HEK293 (cell line): Measurements from ENCODE around the gene EPB41L2.

ENCODE experiments used
- CTCF ChIA-PET: fragments of 350-600 bp; formaldehyde crosslinking; extraction: SDS; loops from one replicate; lab custom pipeline; 2021; ENCODE audit warnings: antibody characterized with exemption; lab: Yijun Ruan, JAX
- POLR2A ChIA-PET: fragments of 300-600 bp; formaldehyde crosslinking; extraction: SDS; loops from one replicate; lab custom pipeline; 2020; ENCODE audit warnings: antibody characterized with exemption, inconsistent platforms; lab: Yijun Ruan, JAX
- H3K27ac ChIP-seq: fragments of 200-500 bp; sonication (Bioruptor generic); 2 replicates; pipeline ENCODE4 v1.5.1; 2014; ENCODE audit warnings: low read depth, low read length, control low read depth, inconsistent platforms; ENCODE audit errors: extremely low read depth
- H3K36me3 ChIP-seq, 2 experiments: fragments of 200-500 bp in 1 of 2; sonication (Bioruptor generic) in 1 of 2; 1 replicate in 1 of 2; 2 replicates in 1 of 2; pipeline ENCODE4 v1.5.1; 2014 to 2017; ENCODE audit warnings: inconsistent platforms in 2 of 2, low read length in 2 of 2; ENCODE audit not compliant: control insufficient read depth in 2 of 2, insufficient read depth in 1 of 2
- H3K4me1 ChIP-seq: fragments of 200-500 bp; sonication (Bioruptor generic); 2 replicates; pipeline ENCODE4 v1.5.1; 2014; ENCODE audit warnings: mild to moderate bottlenecking, low read length, inconsistent platforms; ENCODE audit not compliant: control insufficient read depth, insufficient read depth
- H3K4me3 ChIP-seq: 2 replicates; pipeline ENCODE4 v1.5.1; 2011; ENCODE audit warnings: low read depth, mild to moderate bottlenecking, control low read depth, low read length, moderate library complexity
- H3K9me3 ChIP-seq: fragments of 200-500 bp; sonication (Bioruptor generic); 2 replicates; pipeline ENCODE4 v1.5.1; 2014; ENCODE audit warnings: low read depth, low read length, inconsistent platforms; ENCODE audit not compliant: control insufficient read depth, insufficient read depth
- ATF2 ChIP-seq: fragments of 450-650 bp; formaldehyde crosslinking; IDR thresholded peaks from 2 replicates; pipeline ENCODE4 v1.5.1; 2016; ENCODE audit warnings: missing biosample characterization, missing genetic modification characterization, low read depth
- FEZF1 ChIP-seq: fragments of 450-650 bp; formaldehyde crosslinking; IDR thresholded peaks from 2 replicates; pipeline ENCODE4 v1.5.1; 2016; ENCODE audit warnings: missing biosample characterization, missing genetic modification characterization
- GFI1B ChIP-seq: fragments of 450-650 bp; formaldehyde crosslinking; IDR thresholded peaks from 2 replicates; pipeline ENCODE4 v1.5.1; 2016; ENCODE audit warnings: missing biosample characterization, missing genetic modification characterization
- KLF7 ChIP-seq: fragments of 450-650 bp; formaldehyde crosslinking; IDR thresholded peaks from 2 replicates; pipeline ENCODE4 v1.5.1; 2016; ENCODE audit warnings: missing biosample characterization, missing genetic modification characterization, borderline replicate concordance
- SETDB1 ChIP-seq: IDR thresholded peaks from one replicate; pipeline ENCODE4 v1.6.1; 2017; ENCODE audit warnings: mild to moderate bottlenecking, low read length, moderate library complexity, mixed read lengths; ENCODE audit not compliant: insufficient read length
- YY2 ChIP-seq: fragments of 450-650 bp; formaldehyde crosslinking; IDR thresholded peaks from 2 replicates; pipeline ENCODE4 v1.5.1; 2016; ENCODE audit warnings: missing biosample characterization, missing genetic modification characterization
- ZBTB20 ChIP-seq: fragments of 450-650 bp; formaldehyde crosslinking; IDR thresholded peaks from 2 replicates; pipeline ENCODE4 v1.5.1; 2016; ENCODE audit warnings: missing biosample characterization, missing genetic modification characterization
- ZBTB7A ChIP-seq: fragments of 450-650 bp; formaldehyde crosslinking; IDR thresholded peaks from 2 replicates; pipeline ENCODE4 v1.5.1; 2016; ENCODE audit warnings: low read depth, missing biosample characterization, missing genetic modification characterization
- ZEB2 ChIP-seq: fragments of 450-650 bp; formaldehyde crosslinking; IDR thresholded peaks from 2 replicates; pipeline ENCODE4 v1.5.1; 2016; ENCODE audit warnings: missing biosample characterization, missing genetic modification characterization
- ZFP69B ChIP-seq: fragments of 450-650 bp; formaldehyde crosslinking; IDR thresholded peaks from 2 replicates; pipeline ENCODE4 v1.5.1; 2016; ENCODE audit warnings: missing biosample characterization, missing genetic modification characterization
- ZNF175 ChIP-seq: fragments of 450-650 bp; formaldehyde crosslinking; IDR thresholded peaks from 2 replicates; pipeline ENCODE4 v1.5.1; 2016; ENCODE audit warnings: missing biosample characterization, missing genetic modification characterization
- ZNF223 ChIP-seq: fragments of 450-650 bp; formaldehyde crosslinking; IDR thresholded peaks from 2 replicates; pipeline ENCODE4 v1.5.1; 2016; ENCODE audit warnings: missing biosample characterization, missing genetic modification characterization
- ZNF248 ChIP-seq: fragments of 450-650 bp; formaldehyde crosslinking; IDR thresholded peaks from 2 replicates; pipeline ENCODE4 v1.5.1; 2017; ENCODE audit warnings: missing biosample characterization, missing genetic modification characterization
- ZNF26 ChIP-seq: fragments of 450-650 bp; formaldehyde crosslinking; IDR thresholded peaks from 2 replicates; pipeline ENCODE4 v1.5.1; 2016; ENCODE audit warnings: missing biosample characterization, missing genetic modification characterization
- ZNF354C ChIP-seq: fragments of 450-650 bp; formaldehyde crosslinking; IDR thresholded peaks from 2 replicates; pipeline ENCODE4 v1.5.1; 2016; ENCODE audit warnings: missing biosample characterization, missing genetic modification characterization, low read depth, borderline replicate concordance
- ZNF404 ChIP-seq: fragments of 450-650 bp; formaldehyde crosslinking; IDR thresholded peaks from 2 replicates; pipeline ENCODE4 v1.5.1; 2017; ENCODE audit warnings: missing biosample characterization, missing genetic modification characterization
- ZNF501 ChIP-seq: fragments of 450-650 bp; formaldehyde crosslinking; IDR thresholded peaks from 2 replicates; pipeline ENCODE4 v1.5.1; 2016; ENCODE audit warnings: missing biosample characterization, missing genetic modification characterization
- ZNF510 ChIP-seq: fragments of 450-650 bp; formaldehyde crosslinking; IDR thresholded peaks from 2 replicates; pipeline ENCODE4 v1.5.1; 2018; ENCODE audit warnings: mild to moderate bottlenecking, missing genetic modification characterization, missing biosample characterization; ENCODE audit not compliant: insufficient replicate concordance
- ZNF514 ChIP-seq: fragments of 450-650 bp; formaldehyde crosslinking; IDR thresholded peaks from 2 replicates; pipeline ENCODE4 v1.5.1; 2016; ENCODE audit warnings: missing biosample characterization, missing genetic modification characterization
- ZNF843 ChIP-seq: fragments of 450-650 bp; formaldehyde crosslinking; IDR thresholded peaks from 2 replicates; pipeline ENCODE4 v1.5.1; 2016; ENCODE audit warnings: missing biosample characterization, missing genetic modification characterization
- ZSCAN18 ChIP-seq: fragments of 450-650 bp; formaldehyde crosslinking; IDR thresholded peaks from 2 replicates; pipeline ENCODE4 v1.5.1; 2016; ENCODE audit warnings: missing biosample characterization, missing genetic modification characterization

The EPB41L2 gene

GRCh38 chr6:130973521-130974277 lies 89.3 kb downstream of the EPB41L2 start:
- Histone ChIP-seq H3K9me3 (no peaks in the 10 kb centered on the region), H3K27ac (no peak overlapping the region), H3K4me1 (peaks cover 13% of the 10 kb centered on the region), H3K4me3 (no peak overlapping the region), H3K36me3 (no peaks in the 10 kb centered on the region)
- ChIA-PET CTCF (no interaction called here), POLR2A (no interaction called here)
- TF ChIP-seq ZNF843 (no peak), ZNF354C (tag by site-specific recombination) (no peak), ZNF248 (tag by site-specific recombination) (no peak), ZNF404 (no peak), YY2 (tag by site-specific recombination) (no peak), ZSCAN18 (no peak), ZBTB7A (tag by site-specific recombination) (no peak), ZEB2 (no peak), KLF7 (peak; percentile 36; the same call in 1 of the 2 replicates), ZNF514 (no peak), ZNF223 (no peak), SETDB1 (peak; percentile 18), ATF2 (tag by site-specific recombination) (no peak), ZBTB20 (no peak), FEZF1 (tag by site-specific recombination) (no peak), ZNF501 (tag by site-specific recombination) (no peak)

- ChIA-PET CTCF (interaction anchor here (0.7 kb wide), 1 partner anchor 10 kb away, joined by 3 read pairs; no protein-coding TSS in a partner anchor), POLR2A (no interaction called here)
- peaks cover 27% of the 10 kb centered on the region for H3K4me1 ChIP-seq
- H3K27ac ChIP-seq, result no peak overlapping the region
- no peak overlapping the region for H3K4me3 ChIP-seq
- H3K9me3 ChIP-seq, result no peaks in the 10 kb centered on the region
- no peaks in the 10 kb centered on the region for H3K36me3 ChIP-seq
- TF ChIP-seq ZNF514, result no peak
- no peak for TF ChIP-seq ZNF510 (tag by site-specific recombination)
- no peak for TF ChIP-seq GFI1B (tag by site-specific recombination)
- TF ChIP-seq ZNF175 (tag by site-specific recombination), result no peak
- no peak for TF ChIP-seq ZBTB20
- TF ChIP-seq ZNF26 (tag by site-specific recombination), result no peak
- no peak for TF ChIP-seq ZFP69B (tag by site-specific recombination)
- TF ChIP-seq ZNF501 (tag by site-specific recombination), result no peak
These were observed 91.5 kb downstream of the EPB41L2 start for GRCh38 chr6:130971504-130971903.
